NT2/D1 (cell line): ENCODE results near the gene RANBP1.

Experiments
- YY1 ChIP-seq: IDR thresholded peaks from 2 replicates; pipeline ENCODE4 v1.6.1; 2011; ENCODE audit not compliant: insufficient read length, insufficient read depth
- ZNF274 ChIP-seq: IDR thresholded peaks from 2 replicates; pipeline ENCODE4 v1.6.1; 2011; ENCODE audit warnings: mild to moderate bottlenecking, low read depth, low read length

DNA sequence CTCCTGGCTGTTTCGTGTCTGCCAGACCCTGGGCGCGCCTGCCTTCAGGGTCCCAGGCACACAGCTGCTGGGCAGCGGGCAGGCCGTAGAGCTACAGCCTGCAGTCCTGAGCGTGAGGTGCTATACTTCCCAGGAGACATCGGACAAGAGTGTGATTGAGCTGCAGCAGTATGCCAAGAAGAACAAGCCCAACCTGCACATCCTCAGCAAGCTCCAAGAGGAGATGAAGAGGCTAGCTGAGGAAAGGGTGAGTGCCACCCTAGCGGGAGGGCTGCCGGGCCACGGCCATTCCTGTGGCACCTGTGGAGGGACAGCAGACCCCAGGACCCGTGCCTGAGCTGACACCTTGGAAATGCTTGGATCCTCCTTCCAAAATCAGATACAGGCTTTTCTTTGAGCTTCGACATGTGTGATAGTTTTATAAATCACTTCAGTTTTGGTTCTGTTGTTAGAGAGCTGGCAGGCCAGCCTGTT is 7.1 kb upstream of the RANBP1 start:
- TF ChIP-seq ZNF274 (no peak), YY1 (no peak)
